HL-60 (cell line): ENCODE measurements around the gene SMARCA1.

Source experiments
- DNase-seq, 2 experiments: peaks; one replicate each; pipeline ENCODE4 v3.0.0-alpha.2; 2010 to 2020; ENCODE audit warnings: low read depth in 1 of 2, low spot score in 1 of 2
- H3K27ac ChIP-seq: fragments of 250-450 bp; sonication (Bioruptor Pico); replicated peaks from 2 replicates; pipeline ENCODE4 v1.5.1; 2020; ENCODE audit warnings: mild to moderate bottlenecking, moderate library complexity
- H3K27me3 ChIP-seq: fragments of 250-450 bp; sonication (Bioruptor Pico); 2 replicates; pipeline ENCODE4 v1.5.1; 2021; ENCODE audit warnings: mild to moderate bottlenecking, moderate library complexity; ENCODE audit not compliant: insufficient read depth, poor library complexity, severe bottlenecking
- H3K4me3 ChIP-seq: replicated peaks from 2 replicates; pipeline ENCODE4 v1.5.1; 2011; ENCODE audit warnings: mild to moderate bottlenecking, control low read depth, low read length; ENCODE audit not compliant: insufficient read depth
- CTCF ChIP-seq: IDR thresholded peaks from one replicate; pipeline ENCODE4 v1.5.1; 2011; ENCODE audit warnings: low read length, control low read depth, inconsistent platforms; ENCODE audit not compliant: insufficient read depth
- GABPA ChIP-seq: IDR thresholded peaks from 2 replicates; pipeline ENCODE4 v1.6.1; 2012; ENCODE audit warnings: low read depth
- POLR2AphosphoS5 ChIP-seq: IDR thresholded peaks from 2 replicates; pipeline ENCODE4 v1.6.1; 2012; ENCODE audit warnings: low read depth
- REST ChIP-seq: IDR thresholded peaks from 2 replicates; pipeline ENCODE4 v1.6.1; 2012; ENCODE audit warnings: low read depth; ENCODE audit not compliant: insufficient replicate concordance
- SPI1 ChIP-seq: IDR thresholded peaks from 2 replicates; pipeline ENCODE4 v1.6.1; 2012; ENCODE audit warnings: low read depth, mild to moderate bottlenecking, borderline replicate concordance

Gene SMARCA1

GRCh38 chrX:129531132-129531531 is 7.8 kb upstream of the SMARCA1 start:
- H3K27ac ChIP-seq = no peak overlapping the region
- no peak for DNase-seq
- no peak overlapping the region for H3K4me3 ChIP-seq
- H3K27me3 ChIP-seq = no peaks in the 10 kb centered on the region
- TF ChIP-seq GABPA (no peak), CTCF (no peak)

DNA sequence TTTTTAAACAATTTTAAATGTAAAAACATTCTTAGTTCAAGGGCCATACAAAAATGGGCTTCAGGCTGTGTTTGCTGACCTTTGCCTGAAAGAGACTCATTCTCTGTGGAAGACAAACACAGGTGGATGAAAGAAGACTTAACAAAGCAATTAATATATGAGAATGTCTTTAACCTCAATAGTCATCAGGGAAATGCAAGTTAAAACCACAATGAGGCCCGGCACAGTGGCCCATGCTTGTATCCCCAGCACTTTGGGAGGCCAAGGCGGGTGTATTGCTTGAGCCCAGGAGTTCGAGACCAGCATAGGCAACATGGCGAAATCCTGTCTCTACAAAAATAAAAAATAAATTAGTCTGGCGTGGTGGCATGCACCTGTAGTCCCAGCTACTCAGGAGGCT is 7.1 kb upstream of the SMARCA1 start:
- Histone ChIP-seq H3K27me3 (no peaks in the 10 kb centered on the region), H3K4me3 (no peak overlapping the region), H3K27ac (no peak overlapping the region)
- TF ChIP-seq REST (no peak), POLR2AphosphoS5 (no peak), GABPA (no peak), SPI1 (no peak), CTCF (no peak)
- DNase-seq = no peak

DNA sequence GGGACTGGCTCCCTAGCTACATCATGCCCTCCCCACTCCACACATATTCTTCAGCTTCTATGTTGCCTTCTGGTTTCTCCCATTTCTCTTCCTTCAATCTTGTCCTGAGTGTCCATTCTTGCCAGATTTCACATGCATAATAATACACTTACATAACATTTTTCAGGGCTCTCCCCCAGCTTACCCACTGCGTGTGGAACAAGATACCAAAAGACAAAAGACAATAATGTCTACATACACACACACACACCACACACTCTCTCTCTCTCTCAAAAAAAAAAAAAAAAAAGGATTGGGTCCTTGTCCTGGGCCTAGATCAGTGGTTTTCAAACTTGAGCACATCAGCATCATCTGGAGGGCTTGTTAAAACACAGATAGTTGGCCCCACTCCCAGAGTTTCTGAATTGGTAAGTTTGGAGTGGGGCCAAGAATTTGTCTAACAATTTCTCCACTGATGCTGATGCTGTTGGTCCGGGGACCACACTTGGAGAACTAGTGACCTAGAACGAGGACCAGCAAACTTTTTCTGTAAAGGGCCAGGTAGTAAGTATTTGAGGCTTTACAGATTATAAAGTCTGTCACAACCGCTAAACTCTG is 6.5 kb upstream of the SMARCA1 start:
- no peak for DNase-seq
- TF ChIP-seq SPI1 (no peak), CTCF (no peak), REST (no peak), POLR2AphosphoS5 (no peak), GABPA (no peak)
- H3K4me3 ChIP-seq = no peak overlapping the region
- no peaks in the 10 kb centered on the region for H3K27me3 ChIP-seq
- H3K27ac ChIP-seq = no peak overlapping the region

- DNase-seq = no peak
- Histone ChIP-seq H3K27me3 (peaks cover 3% of the 10 kb centered on the region), H3K4me3 (no peak overlapping the region), H3K27ac (no peak overlapping the region)
- no peak for TF ChIP-seq POLR2AphosphoS5
- no peak for TF ChIP-seq REST
- no peak for TF ChIP-seq CTCF
- no peak for TF ChIP-seq GABPA
- TF ChIP-seq SPI1 = no peak
These were observed 2.6 kb upstream of the SMARCA1 start for GRCh38 chrX:129525896-129526295.
